Measurements from ENCODE around the gene TCF15. TPM values are rescaled to one million over a fixed set of nuclear protein-coding genes. Genes with fewer than 3 reads are reported as not detected.

TCF15 gene
- total and polyA plus RNA-seq, 2 of the 13 experiments (the other 11 are each of a cell fraction or from before 2014, with no cell fraction given) = not detected

- no peak for TF ChIP-seq HNF1B (CRISPR knock-in tag; IDR thresholded peaks at IDR 0.05)
- no peak for TF ChIP-seq RFX5 (IDR thresholded peaks at IDR 0.05; ENCODE audit: low read depth, low read length)
- peak; percentile 17 for TF ChIP-seq ZNF18 (CRISPR knock-in tag; IDR thresholded peaks at IDR 0.05; ENCODE audit: insufficient replicate concordance)
- TF ChIP-seq IKZF4 (CRISPR knock-in tag; IDR thresholded peaks at IDR 0.05; ENCODE audit: borderline replicate concordance, low read depth, not compliant biosample characterization) = peak; percentile 53
- TF ChIP-seq ZNF75D (CRISPR knock-in tag; IDR thresholded peaks at IDR 0.05; ENCODE audit: borderline replicate concordance) = no peak
- no peak for TF ChIP-seq JARID2 (CRISPR knock-in tag; IDR thresholded peaks at IDR 0.05; ENCODE audit: insufficient replicate concordance)
- peak; percentile 56; the same call in 1 of the 2 replicates for TF ChIP-seq ZNF790 (CRISPR knock-in tag; IDR thresholded peaks at IDR 0.05; ENCODE audit: borderline replicate concordance)
- TF ChIP-seq HOXA7 (CRISPR knock-in tag; IDR thresholded peaks at IDR 0.05) = no peak
- TF ChIP-seq FOXK2 (IDR thresholded peaks at IDR 0.05) = peak; percentile 66; the same call in 1 of the 2 replicates
- peak; percentile 63 for TF ChIP-seq ZNF263 (CRISPR knock-in tag; IDR thresholded peaks at IDR 0.05)
- peak; percentile 86 for TF ChIP-seq HOXA3 (CRISPR knock-in tag; IDR thresholded peaks at IDR 0.05)
- no peak for TF ChIP-seq MBNL3 (CRISPR knock-in tag; conservative IDR thresholded peaks at IDR 0.05)
- TF ChIP-seq ZNF816 (CRISPR knock-in tag; IDR thresholded peaks at IDR 0.05; ENCODE audit: borderline replicate concordance) = peak; percentile 70; the same call in 1 of the 2 replicates
- no peak for TF ChIP-seq ZNF569 (CRISPR knock-in tag; IDR thresholded peaks at IDR 0.05; ENCODE audit: borderline replicate concordance)
- TF ChIP-seq ERF (CRISPR knock-in tag; IDR thresholded peaks at IDR 0.05) = 0 out of 2 replicates have a peak, but pooled peaks have one; percentile 50
- no peak for TF ChIP-seq ZNF713 (CRISPR knock-in tag; IDR thresholded peaks at IDR 0.05)
- TF ChIP-seq ZNF484 (CRISPR knock-in tag; IDR thresholded peaks at IDR 0.05; ENCODE audit: borderline replicate concordance, low read depth) = no peak
- TF ChIP-seq ZZZ3 (CRISPR knock-in tag; IDR thresholded peaks at IDR 0.05; ENCODE audit: borderline replicate concordance) = no peak
- no peak for TF ChIP-seq PHF20 (CRISPR knock-in tag; IDR thresholded peaks at IDR 0.05)
- TF ChIP-seq DDIT3 (CRISPR knock-in tag; IDR thresholded peaks at IDR 0.05) = no peak
- TF ChIP-seq ZFP82 (CRISPR knock-in tag; IDR thresholded peaks at IDR 0.05; ENCODE audit: borderline replicate concordance) = peak; percentile 36
- no peak for TF ChIP-seq ELF1 (CRISPR knock-in tag; IDR thresholded peaks at IDR 0.05)
- TF ChIP-seq ZNF260 (CRISPR knock-in tag; IDR thresholded peaks at IDR 0.05; ENCODE audit: borderline replicate concordance, low read depth) = no peak
- no peak for TF ChIP-seq ZNF138 (CRISPR knock-in tag; IDR thresholded peaks at IDR 0.05; ENCODE audit: low read depth)
- no peak for TF ChIP-seq ZBTB44 (CRISPR knock-in tag; IDR thresholded peaks at IDR 0.05)
- TF ChIP-seq ZNF143 (CRISPR knock-in tag; IDR thresholded peaks at IDR 0.05) = 0 out of 2 replicates have a peak, but pooled peaks have one; percentile 12
Measured at GRCh38 chr20:653110-653589, 43.0 kb upstream of the TCF15 start, which contains the start of gene SRXN1 (continued).

Measured in HepG2 (cell line).